NCI-H345 treated with DMSO at 0.1 percent for 48 hours (cell line): ENCODE data around the gene SH3PXD2A.
"Not testable (repeated sequence)": the region's sequence is repeated elsewhere in the genome, so short reads cannot be mapped to it uniquely, and the experiment has no call there.

Source experiments
- DNase-seq: peaks from one replicate; lab custom pipeline; 2025; ENCODE audit not compliant: unreplicated experiment; lab: John Stamatoyannopoulos, UW

SH3PXD2A gene

GRCh38 chr10:103814626-103815370, 40.6 kb downstream of the SH3PXD2A start:
- no peak for DNase-seq

- DNase-seq = no peak
These were observed 41.3 kb downstream of the SH3PXD2A start for GRCh38 chr10:103814105-103814504.

- not testable (repeated sequence) for DNase-seq
These were observed 42.1 kb downstream of the SH3PXD2A start for GRCh38 chr10:103813312-103813711.

- no peak for DNase-seq
These were observed 42.9 kb downstream of the SH3PXD2A start for GRCh38 chr10:103812432-103812831.

GRCh38 chr10:103812004-103812403, 43.4 kb downstream of the SH3PXD2A start:
- DNase-seq = no peak

- DNase-seq = no peak
These were observed 43.9 kb downstream of the SH3PXD2A start for GRCh38 chr10:103811463-103811862.

- DNase-seq = no peak
These were observed 46.6 kb downstream of the SH3PXD2A start for GRCh38 chr10:103808780-103809179.

GRCh38 chr10:103807996-103808395, 47.4 kb downstream of the SH3PXD2A start:
- DNase-seq = no peak

- DNase-seq = no peak
These were observed 48.8 kb downstream of the SH3PXD2A start for GRCh38 chr10:103806395-103807187.

GRCh38 chr10:103805781-103806180, 49.6 kb downstream of the SH3PXD2A start:
- DNase-seq = no peak

GRCh38 chr10:103804871-103805270, 50.5 kb downstream of the SH3PXD2A start:
- DNase-seq = no peak

GRCh38 chr10:103803941-103804340, 51.4 kb downstream of the SH3PXD2A start:
- no peak for DNase-seq

GRCh38 chr10:103802637-103803353, 52.6 kb downstream of the SH3PXD2A start:
- DNase-seq = no peak

GRCh38 chr10:103802081-103802480, 53.3 kb downstream of the SH3PXD2A start:
- DNase-seq = no peak

- DNase-seq = no peak
These were observed 54.4 kb downstream of the SH3PXD2A start for GRCh38 chr10:103800789-103801540.

- DNase-seq = no peak
These were observed 55.3 kb downstream of the SH3PXD2A start for GRCh38 chr10:103800089-103800488.

- no peak for DNase-seq
These were observed 56.0 kb downstream of the SH3PXD2A start for GRCh38 chr10:103799341-103799740.

GRCh38 chr10:103798511-103798910, 56.9 kb downstream of the SH3PXD2A start:
- no peak for DNase-seq

- no peak for DNase-seq
These were observed 57.5 kb downstream of the SH3PXD2A start for GRCh38 chr10:103797857-103798256.

GRCh38 chr10:103795634-103796270, 59.6 kb downstream of the SH3PXD2A start:
- DNase-seq = no peak
